Gastrocnemius medialis (tissue), 4 donors: Measurements from ENCODE around the gene TRAF4. TPM values are rescaled to one million over a fixed set of nuclear protein-coding genes. Genes with fewer than 3 reads are reported as not detected.
"Not testable (repeated sequence)": the region's sequence is repeated elsewhere in the genome, so short reads cannot be mapped to it uniquely, and the experiment has no call there.

ENCODE experiments used
- ATAC-seq, 2 donors: fragments of 150-250 bp; one replicate each; pipeline ENCODE4 v1.9.1; 2016
- DNase-seq, 2 donors: peaks; one replicate each; pipeline ENCODE4 v3.0.0-alpha.2; 2019
- H3K27ac ChIP-seq, 4 donors: fragments of 200-600 bp; sonication (generic); 1 replicate in 1 of 4; 2 replicates in 3 of 4; pipeline ENCODE4 v1.5.1; 2016 to 2018; ENCODE audit warnings: mild to moderate bottlenecking in 2 of 4, moderate library complexity in 1 of 4
- H3K27me3 ChIP-seq, 3 donors: fragments of 200-600 bp; sonication (generic) in 2 of 3; 1 replicate in 1 of 3; 2 replicates in 2 of 3; pipeline versions ENCODE4 v1.5.1 to v1.6.0; 2016 to 2019; ENCODE audit warnings: mild to moderate bottlenecking in 1 of 3, moderate library complexity in 1 of 3
- H3K36me3 ChIP-seq, 2 donors: fragments of 200-600 bp; sonication (generic) in 1 of 2; one replicate each; pipeline ENCODE4 v1.5.1; 2017 to 2018
- H3K4me1 ChIP-seq, 2 donors: fragments of 200-600 bp; sonication (generic) in 1 of 2; one replicate each; pipeline ENCODE4 v1.5.1; 2016 to 2017; ENCODE audit warnings: mild to moderate bottlenecking in 2 of 2
- H3K4me3 ChIP-seq, 4 donors: fragments of 200-600 bp; sonication (generic) in 3 of 4; 1 replicate in 1 of 4; 2 replicates in 3 of 4; pipeline ENCODE4 v1.5.1; 2016 to 2019; ENCODE audit warnings: mild to moderate bottlenecking in 2 of 4
- H3K9me3 ChIP-seq, 3 donors: fragments of 200-600 bp; sonication (generic) in 2 of 3; 1 replicate in 1 of 3; 2 replicates in 2 of 3; pipeline ENCODE4 v1.5.1; 2016 to 2019
- CTCF ChIP-seq, 5 experiments: fragments of 450-650 bp in 3 of 5; fragments of 200-600 bp in 2 of 5; sonication (generic) in 2 of 5; IDR thresholded peaks in 4 of 5; conservative IDR thresholded peaks in 1 of 5; 1 replicate in 4 of 5; 2 replicates in 1 of 5; pipeline ENCODE4 v1.5.1; 2016 to 2019; ENCODE audit warnings: antibody characterized with exemption in 5 of 5, mild to moderate bottlenecking in 3 of 5, moderate library complexity in 3 of 5
- POLR2A ChIP-seq, 2 donors: fragments of 450-650 bp; IDR thresholded peaks; one replicate each; pipeline ENCODE4 v1.6.1; 2017; ENCODE audit warnings: antibody characterized with exemption in 2 of 2, mild to moderate bottlenecking in 2 of 2, moderate library complexity in 2 of 2
- in situ Hi-C, 4 donors: fragments of 200-750 bp; cut with MboI; loops; one replicate each; pipeline versions ENCODE4 v1.15.0 to v1.8.0; 2017; ENCODE audit warnings: low sequenced_read_pairs in 4 of 4
- intact Hi-C: fragments of 100-400 bp; cut with DNase I; formaldehyde crosslinking; loops from one replicate; pipeline ENCODE4 v1.15.1; 2023; ENCODE audit warnings: low total_unique reads
- total RNA-seq, 4 donors: library from RNA; depleted of rRNA; stranded (reverse); fragments of >200 nt; gene quantifications; one replicate each; pipeline versions ENCODE4 v1.1.0 to v1.2.3, GENCODE V29; 2016

Gene TRAF4
- total RNA-seq, 4 donors from 2014 or later = 2.0 to 6.4 (median 3.8) TPM

GRCh38 chr17:28777178-28777577 lies 33.4 kb downstream of the TRAF4 start:
- H3K27ac ChIP-seq = no peak overlapping the region
- ATAC-seq = no peak

DNA sequence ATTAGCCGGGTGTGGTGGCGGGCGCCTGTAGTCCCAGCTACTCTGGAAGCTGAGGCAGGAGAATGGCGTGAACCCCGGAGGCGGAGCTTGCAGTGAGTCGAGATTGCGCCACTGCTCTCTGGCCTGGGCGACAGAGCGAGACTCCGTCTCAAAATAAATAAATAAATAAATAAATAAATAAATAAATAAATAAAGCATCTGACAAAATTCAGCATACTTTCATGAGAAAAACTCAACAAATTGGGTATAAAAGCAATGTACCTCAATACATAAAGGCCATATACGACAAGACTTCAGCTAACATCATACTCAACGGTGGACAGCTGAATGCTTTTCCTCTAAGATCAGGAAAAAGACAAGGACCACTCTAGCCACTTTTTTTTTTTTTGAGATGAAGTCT lies 35.8 kb downstream of the TRAF4 start:
- in situ Hi-C loops, ATAC-seq: not testable (repeated sequence)

More at GRCh38 chr17:28777178-28777577, 33.4 kb downstream of the TRAF4 start:
- H3K4me1 ChIP-seq = peaks cover 10 to 17% of the 10 kb centered on the region in 2 donors
- H3K36me3 ChIP-seq = no peaks in the 10 kb centered on the region
- DNase-seq = no peak
- TF ChIP-seq POLR2A (IDR thresholded peaks at IDR 0.05) (no peak), CTCF (IDR thresholded peaks at IDR 0.05 in 4 of 5, conservative IDR thresholded peaks at IDR 0.05 in 1 of 5) (no peak)
- no peaks in the 10 kb centered on the region for H3K27me3 ChIP-seq
- in situ Hi-C loops = no loop called here
- no peak overlapping the region for H3K4me3 ChIP-seq
- intact Hi-C loops = loop anchor here (2.0 kb wide), 1 partner anchor 18 kb away; no protein-coding TSS in a partner anchor
- no peaks in the 10 kb centered on the region for H3K9me3 ChIP-seq

DNA sequence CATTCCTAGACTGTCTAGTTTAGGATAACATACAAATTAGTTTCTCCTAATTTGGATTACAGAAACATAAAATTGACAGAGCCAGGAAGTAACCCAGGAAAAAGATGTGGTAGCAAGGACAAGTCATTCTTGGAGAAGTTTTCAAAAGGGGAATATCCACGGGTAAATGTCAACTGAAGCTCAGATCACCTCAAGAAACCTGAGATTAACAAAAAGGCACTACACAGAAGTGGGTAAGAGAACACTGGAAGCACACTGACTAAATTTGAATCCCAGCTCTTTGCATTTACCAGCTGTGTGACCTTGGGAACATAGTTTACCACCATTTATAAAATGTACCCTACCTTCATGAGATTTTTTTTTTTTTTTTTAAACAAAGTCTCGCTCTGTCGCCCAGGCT lies 39.4 kb downstream of the TRAF4 start:
- Histone ChIP-seq H3K4me1 (no peaks in the 10 kb centered on the region), H3K27me3 (no peaks in the 10 kb centered on the region), H3K27ac (no peak overlapping the region), H3K9me3 (no peaks in the 10 kb centered on the region), H3K4me3 (no peak overlapping the region), H3K36me3 (no peaks in the 10 kb centered on the region)
- no peak for DNase-seq
- in situ Hi-C loops (no loop called here), intact Hi-C loops (no loop called here)
- no peak for ATAC-seq
- TF ChIP-seq CTCF (IDR thresholded peaks at IDR 0.05 in 4 of 5, conservative IDR thresholded peaks at IDR 0.05 in 1 of 5) (no peak), POLR2A (IDR thresholded peaks at IDR 0.05) (no peak)

More for the DNA sequence above, 35.8 kb downstream of the TRAF4 start:
- H3K9me3 ChIP-seq, H3K27me3 ChIP-seq, DNase-seq, H3K27ac ChIP-seq, H3K36me3 ChIP-seq, H3K4me3 ChIP-seq, intact Hi-C loops: not testable (repeated sequence)
- H3K4me1 ChIP-seq = peaks cover 10 to 14% of the 10 kb centered on the region in 2 donors

DNA sequence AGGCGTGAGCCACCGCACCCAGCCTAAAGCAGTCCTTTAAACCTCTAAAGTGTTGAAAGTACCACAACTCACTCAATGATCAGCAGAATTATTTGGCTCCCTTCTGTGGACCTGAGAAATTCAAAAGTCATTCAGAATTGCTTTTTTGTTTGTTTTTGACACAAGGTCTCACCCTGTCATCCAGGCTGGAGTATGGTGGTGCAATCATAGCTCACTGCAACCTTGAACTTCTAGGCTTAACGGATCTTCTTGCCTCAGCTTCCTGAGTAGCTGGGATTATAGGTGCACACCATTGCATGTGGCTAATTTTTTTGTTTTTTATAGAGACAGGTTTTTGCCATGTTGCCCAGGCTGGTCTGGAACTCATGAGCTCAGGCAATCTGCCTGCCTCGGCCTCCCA lies 44.3 kb downstream of the TRAF4 start:
- no peak overlapping the region for H3K4me3 ChIP-seq
- intact Hi-C loops = no loop called here
- in situ Hi-C loops = no loop called here
- H3K27me3 ChIP-seq = no peaks in the 10 kb centered on the region
- H3K27ac ChIP-seq = no peak overlapping the region
- no peaks in the 10 kb centered on the region for H3K36me3 ChIP-seq
- TF ChIP-seq CTCF (IDR thresholded peaks at IDR 0.05 in 4 of 5, conservative IDR thresholded peaks at IDR 0.05 in 1 of 5) (no peak), POLR2A (IDR thresholded peaks at IDR 0.05) (no peak)
- H3K9me3 ChIP-seq = no peaks in the 10 kb centered on the region
- H3K4me1 ChIP-seq = no peaks in the 10 kb centered on the region
- DNase-seq (no peak), ATAC-seq (no peak)

GRCh38 chr17:28792877-28793661 lies 49.3 kb downstream of the TRAF4 start:
- ATAC-seq = no peak
- in situ Hi-C loops = no loop called here

DNA sequence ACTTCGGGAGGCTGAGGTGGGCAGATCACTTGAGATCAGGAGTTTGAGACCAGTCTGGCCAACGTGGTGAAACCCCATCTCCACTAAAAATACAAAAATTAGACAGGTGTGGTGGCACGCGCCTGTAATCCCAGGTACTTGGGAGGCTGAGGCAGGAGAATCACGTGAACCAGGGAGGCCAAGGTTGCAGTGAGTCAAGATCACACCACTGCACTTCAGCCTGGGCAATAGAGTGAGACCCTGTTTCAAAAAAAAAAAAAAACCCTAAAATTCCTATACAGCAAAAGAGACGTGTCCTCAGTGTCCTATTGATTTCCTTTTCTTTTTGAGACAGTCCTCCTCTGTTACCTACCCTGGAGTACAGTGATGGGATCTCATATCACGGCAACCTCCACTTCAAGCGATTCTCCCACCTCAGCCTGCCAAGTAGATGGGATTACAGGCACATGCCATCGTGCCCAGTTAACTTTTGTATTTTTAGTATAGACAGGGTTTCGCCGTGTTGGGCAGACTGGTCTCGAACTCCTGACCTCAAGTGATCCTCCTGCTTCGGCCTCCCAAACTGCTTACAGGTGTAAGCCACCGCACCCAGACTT lies 51.1 kb downstream of the TRAF4 start:
- intact Hi-C loops = loop anchor here (2.0 kb wide), 1 partner anchor 18 kb away; no protein-coding TSS in a partner anchor
- in situ Hi-C loops, DNase-seq, H3K9me3 ChIP-seq, H3K27ac ChIP-seq, H3K27me3 ChIP-seq, H3K4me3 ChIP-seq, H3K36me3 ChIP-seq: not testable (repeated sequence)
- ATAC-seq = peak in 1 of 2 donors; percentile 61
- H3K4me1 ChIP-seq = peaks cover 20 to 25% of the 10 kb centered on the region in 2 donors

More at GRCh38 chr17:28792877-28793661, 49.3 kb downstream of the TRAF4 start:
- no peaks in the 10 kb centered on the region for H3K36me3 ChIP-seq
- H3K9me3 ChIP-seq = no peaks in the 10 kb centered on the region
- H3K27ac ChIP-seq = no peak overlapping the region
- intact Hi-C loops = no loop called here
- H3K27me3 ChIP-seq = no peaks in the 10 kb centered on the region
- DNase-seq = no peak
- no peak overlapping the region for H3K4me3 ChIP-seq
- peaks cover 20 to 25% of the 10 kb centered on the region in 2 donors for H3K4me1 ChIP-seq
- TF ChIP-seq POLR2A (IDR thresholded peaks at IDR 0.05) (no peak), CTCF (IDR thresholded peaks at IDR 0.05 in 4 of 5, conservative IDR thresholded peaks at IDR 0.05 in 1 of 5) (no peak)
